Testis (tissue), 2 donors: ENCODE results near the gene DAPK3.
"Not testable (repeated sequence)": the region's sequence is repeated elsewhere in the genome, so short reads cannot be mapped to it uniquely, and the experiment has no call there.

ENCODE experiments used
- CTCF ChIP-seq, 3 experiments: fragments of 450-650 bp in 2 of 3; fragments of 200-600 bp in 1 of 3; sonication (generic) in 1 of 3; IDR thresholded peaks; one replicate each; pipeline ENCODE4 v1.5.1; 2016 to 2019; ENCODE audit warnings: antibody characterized with exemption in 3 of 3, mild to moderate bottlenecking in 2 of 3, moderate library complexity in 1 of 3
- POLR2A ChIP-seq: fragments of 450-650 bp; IDR thresholded peaks from one replicate; pipeline ENCODE4 v1.6.1; 2017; ENCODE audit warnings: antibody characterized with exemption, mild to moderate bottlenecking, moderate library complexity

DNA sequence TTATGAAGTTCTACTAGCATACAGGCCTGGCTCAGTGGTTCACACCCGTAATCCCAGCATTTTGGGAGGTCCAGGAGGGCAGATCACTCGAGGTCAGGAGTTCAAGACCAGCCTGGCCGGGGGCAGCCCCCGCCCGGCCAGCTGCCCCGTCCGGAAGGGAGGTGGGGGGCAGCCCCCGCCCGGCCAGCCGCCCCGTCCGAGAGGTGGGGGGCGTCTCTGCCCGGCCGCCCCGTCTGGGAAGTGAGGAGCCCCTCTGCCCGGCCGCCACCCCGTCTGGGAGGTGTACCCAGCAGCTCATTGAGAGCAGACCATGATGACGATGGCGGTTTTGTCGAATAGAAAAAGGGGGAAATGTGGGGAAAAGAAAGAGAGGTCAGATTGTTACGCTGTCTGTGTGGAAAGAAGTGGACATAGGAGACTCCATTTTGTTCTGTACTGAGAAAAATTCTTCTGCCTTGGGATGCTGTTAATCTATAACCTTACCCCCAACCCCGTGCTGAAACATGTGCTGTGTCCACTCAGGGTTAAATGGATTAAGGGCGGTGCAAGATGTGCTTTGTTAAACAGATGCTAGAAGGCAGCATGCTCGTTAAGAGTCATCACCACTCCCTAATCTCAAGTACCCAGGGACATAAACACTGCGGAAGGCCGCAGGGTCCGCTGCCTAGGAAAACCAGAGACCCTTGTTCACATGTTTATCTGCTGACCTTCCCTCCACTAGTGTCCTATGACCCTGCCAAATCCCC lies 27.9 kb upstream of the DAPK3 start:
- TF ChIP-seq CTCF (IDR thresholded peaks at IDR 0.05); POLR2A: not testable (repeated sequence)
